ENCODE measurements around the gene NAALADL2.

DNA sequence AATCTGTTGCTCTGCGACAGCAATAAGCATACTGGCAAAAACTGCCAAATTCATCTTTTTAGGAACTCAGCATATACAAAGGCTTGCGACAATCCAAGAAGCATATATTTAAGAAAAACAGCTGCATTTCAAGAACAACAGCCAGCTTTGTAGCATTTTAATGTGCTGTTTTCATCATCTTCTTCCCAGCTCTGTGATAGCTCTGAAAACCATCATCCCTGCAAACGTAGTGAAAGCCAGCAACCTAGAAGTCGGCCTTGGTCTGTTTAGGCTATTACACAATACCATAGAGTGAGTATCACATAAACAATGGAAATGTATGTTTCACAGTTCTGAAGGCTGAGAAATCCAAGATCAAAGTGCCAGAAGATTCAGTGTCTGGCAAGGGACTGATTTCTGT lies 187.5 kb downstream of the NAALADL2 start:
- TF ChIP-seq CTCF (IDR thresholded peaks at IDR 0.05) (no peak), EZH2 (IDR thresholded peaks at IDR 0.05; ENCODE audit: borderline replicate concordance, insufficient read depth, low read depth, low read length, poor library complexity, severe bottlenecking) (no peak)

Data from B cell (primary cell).